Transverse colon (tissue), 4 donors: ENCODE results near the gene UMODL1.

Experiments
- CTCF ChIP-seq, 5 experiments: fragments of 200-600 bp in 3 of 5; fragments of 450-650 bp in 2 of 5; sonication (generic) in 3 of 5; IDR thresholded peaks; 1 replicate in 2 of 5; 2 replicates in 3 of 5; pipeline ENCODE4 v1.5.1; 2016 to 2017; ENCODE audit warnings: antibody characterized with exemption in 5 of 5, inconsistent platforms in 3 of 5, mild to moderate bottlenecking in 2 of 5, moderate library complexity in 1 of 5
- EP300 ChIP-seq: sonication (generic); formaldehyde crosslinking; IDR thresholded peaks from one replicate; pipeline ENCODE4 v1.6.1; 2017; ENCODE audit warnings: antibody characterized with exemption, low read depth
- POLR2A ChIP-seq: fragments of 450-650 bp; IDR thresholded peaks from one replicate; pipeline ENCODE4 v1.6.1; 2016; ENCODE audit warnings: antibody characterized with exemption, mild to moderate bottlenecking, moderate library complexity
- POLR2AphosphoS5 ChIP-seq, 3 donors: sonication (generic); formaldehyde crosslinking; IDR thresholded peaks; one replicate each; pipeline ENCODE4 v1.6.1; 2016; ENCODE audit warnings: antibody characterized with exemption in 3 of 3

- TF ChIP-seq POLR2A = no peak
- no peak for TF ChIP-seq EP300
- TF ChIP-seq POLR2AphosphoS5 (IDR thresholded peaks at IDR 0.05) = no peak
- no peak for TF ChIP-seq CTCF (IDR thresholded peaks at IDR 0.05)
Measured at GRCh38 chr21:42105476-42106315, 34.6 kb downstream of the UMODL1 start.
